HepG2 (cell line): ENCODE results near the gene TAF13. TPM values are rescaled to one million over a fixed set of nuclear protein-coding genes. Genes with fewer than 3 reads are reported as not detected.

ENCODE experiments used
- ATF7-NPFF ChIP-seq: sonication (generic); formaldehyde crosslinking; IDR thresholded peaks from 2 replicates; pipeline ENCODE4 v1.8.1; 2023; ENCODE audit warnings: mild to moderate bottlenecking, low read depth, missing genetic modification reagents, moderate library complexity
- KDM5A ChIP-seq: fragments of 200-600 bp; sonication (generic); IDR thresholded peaks from 2 replicates; pipeline ENCODE4 v1.7.0; 2018; ENCODE audit warnings: antibody characterized with exemption, mild to moderate bottlenecking, low read length, borderline replicate concordance
- RARA ChIP-seq: IDR thresholded peaks from 2 replicates; pipeline ENCODE4 v1.6.1; 2016; ENCODE audit warnings: missing genetic modification reagents, missing compliant biosample characterization
- TSC22D2 ChIP-seq: sonication (generic); formaldehyde crosslinking; IDR thresholded peaks from 2 replicates; pipeline ENCODE4 v1.5.1; 2020; ENCODE audit warnings: missing genetic modification reagents, mild to moderate bottlenecking, borderline replicate concordance
- ZBTB7B ChIP-seq: sonication (generic); formaldehyde crosslinking; IDR thresholded peaks from 2 replicates; pipeline ENCODE4 v1.4.0; 2020; ENCODE audit warnings: missing genetic modification reagents
- ZNF382 ChIP-seq: sonication (generic); formaldehyde crosslinking; IDR thresholded peaks from 2 replicates; pipeline ENCODE4 v1.5.0; 2020; ENCODE audit warnings: missing genetic modification reagents, mild to moderate bottlenecking, borderline replicate concordance
- ZNF614 ChIP-seq: IDR thresholded peaks from 2 replicates; pipeline ENCODE4 v1.6.1; 2018; ENCODE audit warnings: missing biosample characterization, missing genetic modification reagents, inconsistent platforms, borderline replicate concordance
- ZNF780A ChIP-seq: sonication (generic); formaldehyde crosslinking; IDR thresholded peaks from 2 replicates; pipeline ENCODE4 v1.8.0; 2022; ENCODE audit warnings: mild to moderate bottlenecking, missing genetic modification reagents, moderate library complexity
- polyA plus RNA-seq, 8 experiments: library from polyadenylated mRNA; depleted of rRNA in 3 of 8; stranded (reverse) in 7 of 8; unstranded in 1 of 8; fragments of >200 nt; fragmentation: Illumina TruSeq in 4 of 8; extraction: Trizol in 4 of 8; gene quantifications; 2 replicates each; pipeline versions ENCODE4 v1.2.1 to v1.2.3, GENCODE V29; 2011 to 2016; ENCODE audit warnings: low read depth in 4 of 8, missing spikeins in 1 of 8, mixed read lengths in 1 of 8; ENCODE audit not compliant: insufficient read depth in 1 of 8
- total RNA-seq, 5 experiments: library from RNA; depleted of rRNA; stranded (reverse); fragments of >200 nt; fragmentation: Illumina TruSeq; extraction: Trizol; gene quantifications; 2 replicates each; pipeline ENCODE4 v1.2.3, GENCODE V29; 2016; ENCODE audit warnings: low read depth in 1 of 5
- TF ChIP-seq, protein P1 (sequence below), 2 experiments: IDR thresholded peaks; 2 replicates each; pipeline ENCODE4 v1.6.1; 2011 to 2012; ENCODE audit warnings: low read length in 2 of 2, borderline replicate concordance in 1 of 2, low read depth in 1 of 2, mild to moderate bottlenecking in 1 of 2, moderate library complexity in 1 of 2
- TF ChIP-seq, protein P2 (sequence below): IDR thresholded peaks from 2 replicates; pipeline ENCODE4 v1.6.1; 2016; ENCODE audit warnings: missing compliant biosample characterization, missing genetic modification reagents, borderline replicate concordance
- TF ChIP-seq, protein P3 (sequence below): sonication (generic); formaldehyde crosslinking; IDR thresholded peaks from 2 replicates; pipeline ENCODE4 v1.5.0; 2020; ENCODE audit warnings: mild to moderate bottlenecking, missing genetic modification reagents
- TF ChIP-seq, protein P4 (sequence below): sonication (generic); formaldehyde crosslinking; IDR thresholded peaks from 2 replicates; pipeline ENCODE4 v1.9.0; 2021; ENCODE audit warnings: missing genetic modification reagents, mild to moderate bottlenecking, borderline replicate concordance
- TF ChIP-seq, protein P5 (sequence below): IDR thresholded peaks from 2 replicates; pipeline ENCODE4 v1.6.1; 2016; ENCODE audit warnings: missing genetic modification reagents, missing compliant biosample characterization

Gene TAF13
- total and polyA plus RNA-seq, 2 of the 13 experiments (the other 11 are each of a cell fraction or from before 2014, with no cell fraction given), result 11.5 to 36.3 TPM

DNA sequence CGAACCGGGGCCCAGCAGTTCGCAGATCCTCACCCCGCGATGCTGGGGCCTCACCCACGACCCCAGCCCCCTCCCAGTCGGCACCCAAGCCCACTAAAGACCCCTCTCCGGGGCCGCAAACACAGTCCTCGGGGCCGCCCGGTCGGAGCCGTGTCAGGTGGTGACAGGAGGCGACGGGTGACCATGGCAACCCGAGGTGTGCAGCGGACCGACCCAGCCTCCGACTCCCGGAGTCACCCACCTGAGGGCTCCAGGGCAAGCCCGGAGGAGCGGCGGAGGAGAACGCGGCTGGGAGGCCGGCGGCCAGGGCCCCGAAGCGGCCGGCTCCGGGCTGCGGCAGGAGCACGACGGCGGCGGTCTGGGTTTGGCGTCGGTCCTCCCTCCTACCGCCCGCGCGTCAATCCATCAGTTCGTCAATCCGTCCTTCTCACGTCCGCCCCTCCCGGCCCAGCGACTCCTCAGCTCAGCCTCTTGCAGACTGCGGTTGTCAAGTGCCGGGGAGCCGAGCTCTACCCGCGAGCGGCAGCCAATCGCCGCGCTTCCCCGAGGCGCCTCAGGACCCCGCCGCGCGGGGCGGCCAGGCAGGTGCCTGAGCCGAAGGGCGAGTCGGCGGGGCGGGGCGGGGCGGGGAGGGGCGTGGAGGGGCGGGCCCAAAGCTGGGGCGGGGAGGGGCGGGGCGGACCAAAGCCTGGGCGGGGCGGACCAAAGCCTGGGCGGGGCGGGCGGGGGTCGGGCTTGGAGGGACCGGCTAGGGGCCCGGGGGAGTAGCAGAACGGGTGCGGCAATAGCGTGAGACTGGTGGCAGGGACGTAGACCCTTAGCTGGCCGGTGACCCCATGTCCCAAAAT is 34.0 kb downstream of the TAF13 start, which contains the start of gene WDR47 (continued):
- TF ChIP-seq, protein P1, sequence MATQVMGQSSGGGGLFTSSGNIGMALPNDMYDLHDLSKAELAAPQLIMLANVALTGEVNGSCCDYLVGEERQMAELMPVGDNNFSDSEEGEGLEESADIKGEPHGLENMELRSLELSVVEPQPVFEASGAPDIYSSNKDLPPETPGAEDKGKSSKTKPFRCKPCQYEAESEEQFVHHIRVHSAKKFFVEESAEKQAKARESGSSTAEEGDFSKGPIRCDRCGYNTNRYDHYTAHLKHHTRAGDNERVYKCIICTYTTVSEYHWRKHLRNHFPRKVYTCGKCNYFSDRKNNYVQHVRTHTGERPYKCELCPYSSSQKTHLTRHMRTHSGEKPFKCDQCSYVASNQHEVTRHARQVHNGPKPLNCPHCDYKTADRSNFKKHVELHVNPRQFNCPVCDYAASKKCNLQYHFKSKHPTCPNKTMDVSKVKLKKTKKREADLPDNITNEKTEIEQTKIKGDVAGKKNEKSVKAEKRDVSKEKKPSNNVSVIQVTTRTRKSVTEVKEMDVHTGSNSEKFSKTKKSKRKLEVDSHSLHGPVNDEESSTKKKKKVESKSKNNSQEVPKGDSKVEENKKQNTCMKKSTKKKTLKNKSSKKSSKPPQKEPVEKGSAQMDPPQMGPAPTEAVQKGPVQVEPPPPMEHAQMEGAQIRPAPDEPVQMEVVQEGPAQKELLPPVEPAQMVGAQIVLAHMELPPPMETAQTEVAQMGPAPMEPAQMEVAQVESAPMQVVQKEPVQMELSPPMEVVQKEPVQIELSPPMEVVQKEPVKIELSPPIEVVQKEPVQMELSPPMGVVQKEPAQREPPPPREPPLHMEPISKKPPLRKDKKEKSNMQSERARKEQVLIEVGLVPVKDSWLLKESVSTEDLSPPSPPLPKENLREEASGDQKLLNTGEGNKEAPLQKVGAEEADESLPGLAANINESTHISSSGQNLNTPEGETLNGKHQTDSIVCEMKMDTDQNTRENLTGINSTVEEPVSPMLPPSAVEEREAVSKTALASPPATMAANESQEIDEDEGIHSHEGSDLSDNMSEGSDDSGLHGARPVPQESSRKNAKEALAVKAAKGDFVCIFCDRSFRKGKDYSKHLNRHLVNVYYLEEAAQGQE (IDR thresholded peaks at IDR 0.05; ENCODE audit: borderline replicate concordance in 1 of 2, low read depth in 1 of 2, low read length in 2 of 2), result peak in 1 of 2 experiments; percentile 39; a peak in 1 of 4 replicates
- TF ChIP-seq RARA (CRISPR knock-in tag) (0 out of 2 replicates have a peak, but pooled peaks have one; percentile 2), ZBTB7B (CRISPR knock-in tag) (peak; percentile 59; the same call in 1 of the 2 replicates), TSC22D2 (CRISPR knock-in tag) (no peak; the same call in 1 of the 2 replicates), ATF7-NPFF (peak; percentile 50), ZNF614 (CRISPR knock-in tag) (peak; percentile 50; the same call in 1 of the 2 replicates), KDM5A (peak; percentile 38; the same call in 1 of the 2 replicates), ZNF780A (CRISPR knock-in tag) (no peak), ZNF382 (no peak)
- TF ChIP-seq, protein P2, sequence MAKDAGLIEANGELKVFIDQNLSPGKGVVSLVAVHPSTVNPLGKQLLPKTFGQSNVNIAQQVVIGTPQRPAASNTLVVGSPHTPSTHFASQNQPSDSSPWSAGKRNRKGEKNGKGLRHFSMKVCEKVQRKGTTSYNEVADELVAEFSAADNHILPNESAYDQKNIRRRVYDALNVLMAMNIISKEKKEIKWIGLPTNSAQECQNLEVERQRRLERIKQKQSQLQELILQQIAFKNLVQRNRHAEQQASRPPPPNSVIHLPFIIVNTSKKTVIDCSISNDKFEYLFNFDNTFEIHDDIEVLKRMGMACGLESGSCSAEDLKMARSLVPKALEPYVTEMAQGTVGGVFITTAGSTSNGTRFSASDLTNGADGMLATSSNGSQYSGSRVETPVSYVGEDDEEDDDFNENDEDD (CRISPR knock-in tag), result peak; percentile 49; the same call in 1 of the 2 replicates
- TF ChIP-seq, protein P3, sequence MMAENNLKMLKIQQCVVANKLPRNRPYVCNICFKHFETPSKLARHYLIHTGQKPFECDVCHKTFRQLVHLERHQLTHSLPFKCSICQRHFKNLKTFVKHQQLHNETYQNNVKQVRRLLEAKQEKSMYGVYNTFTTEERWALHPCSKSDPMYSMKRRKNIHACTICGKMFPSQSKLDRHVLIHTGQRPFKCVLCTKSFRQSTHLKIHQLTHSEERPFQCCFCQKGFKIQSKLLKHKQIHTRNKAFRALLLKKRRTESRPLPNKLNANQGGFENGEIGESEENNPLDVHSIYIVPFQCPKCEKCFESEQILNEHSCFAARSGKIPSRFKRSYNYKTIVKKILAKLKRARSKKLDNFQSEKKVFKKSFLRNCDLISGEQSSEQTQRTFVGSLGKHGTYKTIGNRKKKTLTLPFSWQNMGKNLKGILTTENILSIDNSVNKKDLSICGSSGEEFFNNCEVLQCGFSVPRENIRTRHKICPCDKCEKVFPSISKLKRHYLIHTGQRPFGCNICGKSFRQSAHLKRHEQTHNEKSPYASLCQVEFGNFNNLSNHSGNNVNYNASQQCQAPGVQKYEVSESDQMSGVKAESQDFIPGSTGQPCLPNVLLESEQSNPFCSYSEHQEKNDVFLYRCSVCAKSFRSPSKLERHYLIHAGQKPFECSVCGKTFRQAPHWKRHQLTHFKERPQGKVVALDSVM (CRISPR knock-in tag), result peak; percentile 66; the same call in 1 of the 2 replicates
- TF ChIP-seq, protein P4, sequence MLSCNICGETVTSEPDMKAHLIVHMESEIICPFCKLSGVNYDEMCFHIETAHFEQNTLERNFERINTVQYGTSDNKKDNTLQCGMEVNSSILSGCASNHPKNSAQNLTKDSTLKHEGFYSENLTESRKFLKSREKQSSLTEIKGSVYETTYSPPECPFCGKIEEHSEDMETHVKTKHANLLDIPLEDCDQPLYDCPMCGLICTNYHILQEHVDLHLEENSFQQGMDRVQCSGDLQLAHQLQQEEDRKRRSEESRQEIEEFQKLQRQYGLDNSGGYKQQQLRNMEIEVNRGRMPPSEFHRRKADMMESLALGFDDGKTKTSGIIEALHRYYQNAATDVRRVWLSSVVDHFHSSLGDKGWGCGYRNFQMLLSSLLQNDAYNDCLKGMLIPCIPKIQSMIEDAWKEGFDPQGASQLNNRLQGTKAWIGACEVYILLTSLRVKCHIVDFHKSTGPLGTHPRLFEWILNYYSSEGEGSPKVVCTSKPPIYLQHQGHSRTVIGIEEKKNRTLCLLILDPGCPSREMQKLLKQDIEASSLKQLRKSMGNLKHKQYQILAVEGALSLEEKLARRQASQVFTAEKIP, result no peak
- TF ChIP-seq, protein P5, sequence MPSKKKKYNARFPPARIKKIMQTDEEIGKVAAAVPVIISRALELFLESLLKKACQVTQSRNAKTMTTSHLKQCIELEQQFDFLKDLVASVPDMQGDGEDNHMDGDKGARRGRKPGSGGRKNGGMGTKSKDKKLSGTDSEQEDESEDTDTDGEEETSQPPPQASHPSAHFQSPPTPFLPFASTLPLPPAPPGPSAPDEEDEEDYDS (CRISPR knock-in tag), result peak; percentile 92
